Activated T-helper 17 cell treated with anti-CD3 and anti-CD28 coated beads, Interleukin-2, amount 50 U/mL, for 72 hours (primary cell): ENCODE measurements around the gene TEKT5. TPM values are rescaled to one million over a fixed set of nuclear protein-coding genes. Genes with fewer than 3 reads are reported as not detected.
"Not testable (repeated sequence)": the region's sequence is repeated elsewhere in the genome, so short reads cannot be mapped to it uniquely, and the experiment has no call there.

ENCODE experiments used
- ATAC-seq: fragments of 150-1000 bp; cut with Tn5 transposase; replicated peaks from 2 replicates; pipeline ENCODE4 v1.10.0; 2021; ENCODE audit warnings: mild to moderate bottlenecking, moderate library complexity
- H3K27ac Mint-ChIP-seq: one replicate; pipeline ENCODE4 v1.8.0; 2022; ENCODE audit warnings: mixed read lengths
- H3K27me3 Mint-ChIP-seq: one replicate; pipeline ENCODE4 v1.8.0; 2022; ENCODE audit warnings: mixed read lengths
- H3K36me3 Mint-ChIP-seq: one replicate; pipeline ENCODE4 v1.8.0; 2022; ENCODE audit warnings: low read depth, mild to moderate bottlenecking, mixed read lengths
- H3K4me1 Mint-ChIP-seq: one replicate; pipeline ENCODE4 v1.8.0; 2022; ENCODE audit warnings: mixed read lengths
- H3K4me3 Mint-ChIP-seq: one replicate; pipeline ENCODE4 v1.8.0; 2022; ENCODE audit warnings: mild to moderate bottlenecking, mixed read lengths
- H3K9me3 Mint-ChIP-seq: one replicate; pipeline ENCODE4 v1.8.0; 2022; ENCODE audit warnings: mixed read lengths
- total RNA-seq, 2 donors: library from RNA; stranded (reverse); gene quantifications; one replicate each; pipeline ENCODE4 v1.2.3, GENCODE V29; 2022

The TEKT5 gene
- total RNA-seq, 2 donors from 2014 or later: 0.19 to 2.4 TPM

DNA sequence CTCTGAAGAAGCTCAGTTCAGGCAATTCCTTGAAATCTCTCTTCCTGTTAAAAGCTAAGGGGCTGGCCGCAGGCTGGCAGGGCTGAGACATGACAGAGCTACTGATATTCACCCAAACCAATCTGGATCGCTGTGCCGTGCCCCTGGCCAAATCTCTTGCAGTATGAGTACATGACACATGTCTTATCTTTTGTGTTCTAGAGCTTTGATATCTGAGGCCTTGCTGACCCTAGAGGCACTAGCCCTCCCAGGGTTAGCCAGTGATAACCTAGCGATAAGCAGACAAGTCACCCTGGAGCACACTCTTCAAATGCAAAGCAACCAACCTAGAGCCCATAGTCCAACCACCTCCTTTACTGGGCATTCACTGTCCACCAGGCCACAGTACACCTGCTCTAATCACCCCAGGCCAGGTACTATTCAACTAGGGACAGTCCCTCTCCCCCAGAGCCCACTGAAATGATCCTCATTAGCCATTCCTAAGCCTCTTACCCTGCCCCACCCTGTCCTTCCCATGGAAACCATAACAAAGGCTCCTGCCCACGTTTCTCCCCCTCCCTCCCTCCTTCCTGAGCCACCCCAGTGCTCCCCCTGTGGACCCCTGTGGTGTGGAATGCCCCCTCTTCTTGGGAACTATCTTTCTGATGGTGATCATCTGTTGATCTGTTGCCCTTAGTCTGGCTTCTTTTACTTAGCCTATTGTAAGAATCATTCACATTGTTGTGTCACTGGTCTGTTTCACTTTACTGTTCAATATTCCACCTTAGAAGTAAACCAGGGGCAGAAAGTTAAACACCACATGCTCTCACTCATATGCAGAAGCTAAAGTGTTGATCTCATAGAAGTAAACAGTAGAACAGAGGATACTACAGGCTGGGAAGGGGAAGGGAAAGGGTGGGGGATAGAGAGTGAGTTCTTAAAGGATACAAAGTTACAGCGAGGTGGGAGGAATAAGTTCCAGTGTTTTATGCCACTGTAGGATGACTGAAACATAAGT is 52.5 kb downstream of the TEKT5 start:
- H3K27me3 Mint-ChIP-seq: peaks cover 13% of the 10 kb centered on the region

GRCh38 chr16:10641555-10641952 is 53.2 kb downstream of the TEKT5 start:
- H3K27ac Mint-ChIP-seq: no peak overlapping the region
- peaks cover 13% of the 10 kb centered on the region for H3K27me3 Mint-ChIP-seq
- no peaks in the 10 kb centered on the region for H3K4me1 Mint-ChIP-seq
- H3K9me3 Mint-ChIP-seq: no peaks in the 10 kb centered on the region
- no peak overlapping the region for H3K4me3 Mint-ChIP-seq
- no peak for ATAC-seq
- H3K36me3 Mint-ChIP-seq: no peaks in the 10 kb centered on the region

More for the DNA sequence above, 52.5 kb downstream of the TEKT5 start:
- no peaks in the 10 kb centered on the region for H3K36me3 Mint-ChIP-seq
- no peaks in the 10 kb centered on the region for H3K9me3 Mint-ChIP-seq
- no peak overlapping the region for H3K4me3 Mint-ChIP-seq
- H3K27ac Mint-ChIP-seq: no peak overlapping the region
- no peaks in the 10 kb centered on the region for H3K4me1 Mint-ChIP-seq
- ATAC-seq: no peak

GRCh38 chr16:10640934-10641333 is 53.8 kb downstream of the TEKT5 start:
- Mint-ChIP-seq H3K36me3 (no peaks in the 10 kb centered on the region), H3K27me3 (peaks cover 13% of the 10 kb centered on the region), H3K27ac (no peak overlapping the region), H3K4me3 (no peak overlapping the region), H3K4me1 (no peaks in the 10 kb centered on the region), H3K9me3 (no peaks in the 10 kb centered on the region)
- ATAC-seq: no peak

DNA sequence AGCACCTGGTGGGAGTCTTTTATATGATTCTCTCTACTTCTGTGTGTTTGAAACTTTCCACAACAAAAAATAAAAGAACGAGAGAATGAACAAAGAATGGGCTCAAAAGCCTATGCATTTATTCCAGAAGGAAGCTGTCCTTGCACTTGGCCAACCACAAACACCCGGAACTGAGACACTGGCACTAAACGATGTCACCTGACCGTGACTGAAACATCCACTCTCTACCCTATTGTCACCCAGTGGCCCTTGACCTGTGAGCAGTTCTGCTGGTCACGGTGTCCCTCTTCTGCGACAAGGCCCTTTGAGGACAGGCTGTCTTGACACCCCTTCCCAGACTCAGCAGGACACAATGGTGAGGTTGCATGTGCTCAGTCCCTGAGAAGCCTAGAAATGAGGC is 56.6 kb downstream of the TEKT5 start:
- ATAC-seq: no peak
- Mint-ChIP-seq H3K4me1 (no peaks in the 10 kb centered on the region), H3K27me3 (peaks cover 19% of the 10 kb centered on the region), H3K9me3 (no peaks in the 10 kb centered on the region), H3K36me3 (no peaks in the 10 kb centered on the region), H3K27ac (no peak overlapping the region), H3K4me3 (no peak overlapping the region)

DNA sequence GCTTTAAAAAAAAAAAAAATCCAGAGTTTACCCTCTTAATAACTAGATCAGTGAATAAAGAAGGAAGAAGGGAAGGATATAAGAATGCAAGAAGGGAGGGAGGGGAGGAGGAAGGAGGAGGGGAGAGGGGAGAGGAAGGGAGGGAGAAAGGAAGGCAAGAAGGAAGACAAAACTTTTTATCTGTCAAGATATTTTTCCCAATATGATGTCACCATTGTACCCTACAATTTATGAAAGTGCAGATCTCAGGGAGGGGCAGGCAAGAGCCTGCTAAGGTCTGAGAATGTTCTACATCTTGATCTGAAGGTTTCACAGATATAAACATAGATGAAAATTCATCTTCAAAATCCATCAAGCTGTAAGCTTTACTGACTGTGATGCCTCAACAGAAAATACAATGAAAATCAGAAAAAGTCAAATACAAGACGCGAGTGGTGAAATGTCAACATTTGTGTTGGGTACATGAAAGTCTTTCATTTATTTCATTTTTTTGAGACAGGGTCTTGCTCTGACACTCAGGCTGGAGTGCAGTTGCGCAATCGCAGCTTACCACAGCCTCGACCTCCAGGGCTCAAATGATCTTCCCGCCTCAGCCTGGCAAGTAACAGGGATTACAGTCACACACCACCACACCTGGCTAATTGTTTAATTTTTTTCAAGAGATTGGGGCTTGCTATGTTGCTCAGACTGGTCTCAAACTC is 57.2 kb downstream of the TEKT5 start:
- Mint-ChIP-seq H3K36me3 (no peaks in the 10 kb centered on the region), H3K4me3 (no peak overlapping the region), H3K9me3 (no peaks in the 10 kb centered on the region), H3K27me3 (peaks cover 19% of the 10 kb centered on the region), H3K4me1 (no peaks in the 10 kb centered on the region), H3K27ac (no peak overlapping the region)
- no peak for ATAC-seq

DNA sequence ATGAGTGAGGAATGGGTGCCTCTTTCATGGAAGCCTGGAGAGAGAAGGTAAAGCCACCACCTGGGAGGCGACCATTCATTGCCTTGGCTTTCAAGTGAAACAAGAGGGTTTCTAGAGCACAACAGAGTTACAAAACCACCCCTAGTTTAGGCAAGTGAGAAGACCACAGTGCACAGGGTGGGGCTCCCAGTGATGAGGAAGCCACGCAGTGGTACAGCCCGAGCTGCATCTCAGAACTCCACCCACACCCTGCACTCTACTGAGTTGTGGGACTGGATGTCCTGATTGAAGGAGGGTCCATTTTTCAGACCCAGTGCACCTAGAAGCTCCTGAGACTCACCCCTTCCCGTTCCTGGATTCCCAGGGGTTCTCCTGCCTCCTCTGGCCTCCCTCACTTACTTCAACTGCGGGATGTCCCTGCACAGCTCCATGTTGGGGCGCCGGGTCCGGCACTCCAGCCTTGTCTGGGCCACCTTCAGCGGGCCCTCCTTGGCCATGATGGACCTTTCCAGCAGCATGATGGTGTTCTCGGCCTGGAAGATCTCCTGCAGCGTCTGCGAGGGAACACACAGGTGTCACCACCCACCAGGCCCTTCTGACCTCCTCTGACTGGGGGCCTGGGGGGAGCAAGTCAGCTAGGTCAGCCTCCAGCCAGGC is 59.2 kb downstream of the TEKT5 start:
- no peaks in the 10 kb centered on the region for H3K4me1 Mint-ChIP-seq
- H3K36me3 Mint-ChIP-seq: no peaks in the 10 kb centered on the region
- no peak overlapping the region for H3K4me3 Mint-ChIP-seq
- peaks cover 24% of the 10 kb centered on the region for H3K27me3 Mint-ChIP-seq
- ATAC-seq: no peak
- no peaks in the 10 kb centered on the region for H3K9me3 Mint-ChIP-seq
- no peak overlapping the region for H3K27ac Mint-ChIP-seq

DNA sequence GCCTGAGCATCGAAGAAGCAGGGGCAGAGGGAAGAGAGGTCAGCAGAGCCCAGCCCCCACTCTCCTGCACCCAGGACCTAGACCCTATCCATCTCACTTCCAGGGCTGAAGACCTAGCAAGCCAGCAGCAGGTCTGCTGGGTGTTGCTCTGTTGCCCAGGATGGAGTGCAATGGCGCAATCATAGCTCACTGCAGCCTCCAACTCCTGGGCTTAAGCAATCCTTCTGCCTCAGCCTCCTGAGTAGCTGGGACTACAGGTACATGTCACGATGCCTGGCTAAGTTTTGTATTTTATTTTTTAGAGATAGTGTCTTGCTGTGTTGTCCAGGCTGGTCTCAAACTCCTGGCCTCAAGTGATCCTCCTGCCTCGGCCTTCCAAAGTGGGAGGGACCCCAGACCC is 61.3 kb downstream of the TEKT5 start:
- not testable (repeated sequence) for H3K36me3 Mint-ChIP-seq, H3K4me3 Mint-ChIP-seq, H3K4me1 Mint-ChIP-seq, ATAC-seq, H3K9me3 Mint-ChIP-seq, H3K27ac Mint-ChIP-seq
- peaks cover 20% of the 10 kb centered on the region for H3K27me3 Mint-ChIP-seq

- Mint-ChIP-seq H3K27me3 (peaks cover 24% of the 10 kb centered on the region), H3K27ac (no peak overlapping the region), H3K9me3 (no peaks in the 10 kb centered on the region), H3K4me3 (no peak overlapping the region), H3K4me1 (no peaks in the 10 kb centered on the region), H3K36me3 (no peaks in the 10 kb centered on the region)
- no peak for ATAC-seq
Measured at GRCh38 chr16:10631886-10632285, 62.8 kb downstream of the TEKT5 start.

DNA sequence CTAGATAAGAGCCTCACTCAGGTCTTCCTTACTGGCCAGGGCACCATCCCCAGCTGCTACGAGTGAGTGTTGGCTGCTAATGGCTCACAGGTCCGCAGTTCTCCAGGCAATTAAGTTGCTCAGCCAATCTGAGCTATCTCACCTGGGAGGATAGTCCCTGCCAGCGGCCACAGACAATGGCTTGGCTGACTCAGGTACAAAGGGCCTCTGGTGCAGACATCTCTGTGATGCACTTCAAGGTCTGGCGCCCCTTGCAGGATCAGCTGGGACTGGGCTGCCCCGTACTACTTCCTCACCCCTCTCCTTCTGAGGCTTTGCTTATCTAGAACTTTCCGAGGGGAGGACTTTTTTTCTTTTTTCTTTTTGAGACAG is 65.2 kb downstream of the TEKT5 start:
- ATAC-seq: no peak
- peaks cover 23% of the 10 kb centered on the region for H3K27me3 Mint-ChIP-seq
- H3K4me3 Mint-ChIP-seq: no peak overlapping the region
- no peaks in the 10 kb centered on the region for H3K4me1 Mint-ChIP-seq
- no peak overlapping the region for H3K27ac Mint-ChIP-seq
- H3K36me3 Mint-ChIP-seq: no peaks in the 10 kb centered on the region
- no peaks in the 10 kb centered on the region for H3K9me3 Mint-ChIP-seq

DNA sequence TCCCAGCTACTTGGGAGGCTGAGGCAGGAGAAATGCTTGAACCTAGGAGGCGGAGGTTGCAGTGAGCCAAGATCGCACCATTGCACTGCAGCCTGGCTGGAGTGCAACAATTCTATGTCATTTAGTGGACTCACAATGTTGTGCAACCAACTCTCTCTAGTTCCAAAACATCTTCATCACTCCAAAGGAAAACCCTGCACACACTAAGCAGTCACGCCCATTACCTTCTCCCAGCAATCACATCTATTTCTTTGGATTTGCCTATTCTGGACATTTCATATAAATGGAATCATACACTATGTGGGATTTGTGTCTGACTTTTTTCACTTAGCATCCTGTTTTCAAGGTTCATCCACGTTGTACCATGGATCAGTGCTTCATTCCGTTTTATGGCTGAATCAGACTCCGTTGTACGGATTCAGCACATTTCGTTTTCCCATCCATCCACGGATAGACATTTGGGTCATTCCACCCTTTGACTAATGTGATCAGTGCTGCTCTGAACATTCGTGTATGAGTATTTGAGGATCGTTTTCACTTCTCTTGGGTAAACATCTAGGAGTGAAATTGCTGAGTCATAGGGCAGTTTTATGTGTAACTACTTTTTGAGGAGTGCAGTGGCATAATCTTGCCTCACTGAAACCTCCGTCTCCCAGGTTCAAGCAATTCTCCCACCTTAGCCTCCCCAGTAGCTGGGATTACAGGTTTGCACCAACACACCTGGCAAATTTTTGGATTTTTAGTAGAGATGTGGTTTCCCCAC is 69.0 kb downstream of the TEKT5 start:
- Mint-ChIP-seq H3K27ac (no peak overlapping the region), H3K36me3 (no peaks in the 10 kb centered on the region), H3K4me1 (no peaks in the 10 kb centered on the region), H3K4me3 (no peak overlapping the region), H3K9me3 (no peaks in the 10 kb centered on the region), H3K27me3 (peaks cover 5% of the 10 kb centered on the region)
- peak; percentile 23 for ATAC-seq

- no peaks in the 10 kb centered on the region for H3K36me3 Mint-ChIP-seq
- no peak overlapping the region for H3K4me3 Mint-ChIP-seq
- no peak for ATAC-seq
- no peaks in the 10 kb centered on the region for H3K9me3 Mint-ChIP-seq
- no peak overlapping the region for H3K27ac Mint-ChIP-seq
- H3K4me1 Mint-ChIP-seq: no peaks in the 10 kb centered on the region
- peaks cover 13% of the 10 kb centered on the region for H3K27me3 Mint-ChIP-seq
Measured at GRCh38 chr16:10624527-10624926, 70.2 kb downstream of the TEKT5 start.

- Mint-ChIP-seq H3K9me3 (no peaks in the 10 kb centered on the region), H3K4me3 (no peak overlapping the region), H3K27ac (no peak overlapping the region), H3K4me1 (no peaks in the 10 kb centered on the region), H3K27me3 (peaks cover 21% of the 10 kb centered on the region), H3K36me3 (no peaks in the 10 kb centered on the region)
- ATAC-seq: no peak
Measured at GRCh38 chr16:10623059-10623458, 71.7 kb downstream of the TEKT5 start.

- Mint-ChIP-seq H3K9me3 (no peaks in the 10 kb centered on the region), H3K27me3 (peaks cover 27% of the 10 kb centered on the region), H3K4me3 (no peak overlapping the region), H3K4me1 (no peaks in the 10 kb centered on the region), H3K27ac (no peak overlapping the region), H3K36me3 (no peaks in the 10 kb centered on the region)
- ATAC-seq: no peak
Measured at GRCh38 chr16:10622036-10622921, 72.5 kb downstream of the TEKT5 start.
